ENCODE results near the gene AFAP1L2.

The AFAP1L2 gene, protein sequence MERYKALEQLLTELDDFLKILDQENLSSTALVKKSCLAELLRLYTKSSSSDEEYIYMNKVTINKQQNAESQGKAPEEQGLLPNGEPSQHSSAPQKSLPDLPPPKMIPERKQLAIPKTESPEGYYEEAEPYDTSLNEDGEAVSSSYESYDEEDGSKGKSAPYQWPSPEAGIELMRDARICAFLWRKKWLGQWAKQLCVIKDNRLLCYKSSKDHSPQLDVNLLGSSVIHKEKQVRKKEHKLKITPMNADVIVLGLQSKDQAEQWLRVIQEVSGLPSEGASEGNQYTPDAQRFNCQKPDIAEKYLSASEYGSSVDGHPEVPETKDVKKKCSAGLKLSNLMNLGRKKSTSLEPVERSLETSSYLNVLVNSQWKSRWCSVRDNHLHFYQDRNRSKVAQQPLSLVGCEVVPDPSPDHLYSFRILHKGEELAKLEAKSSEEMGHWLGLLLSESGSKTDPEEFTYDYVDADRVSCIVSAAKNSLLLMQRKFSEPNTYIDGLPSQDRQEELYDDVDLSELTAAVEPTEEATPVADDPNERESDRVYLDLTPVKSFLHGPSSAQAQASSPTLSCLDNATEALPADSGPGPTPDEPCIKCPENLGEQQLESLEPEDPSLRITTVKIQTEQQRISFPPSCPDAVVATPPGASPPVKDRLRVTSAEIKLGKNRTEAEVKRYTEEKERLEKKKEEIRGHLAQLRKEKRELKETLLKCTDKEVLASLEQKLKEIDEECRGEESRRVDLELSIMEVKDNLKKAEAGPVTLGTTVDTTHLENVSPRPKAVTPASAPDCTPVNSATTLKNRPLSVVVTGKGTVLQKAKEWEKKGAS

GRCh38 chr10:114404171-114405010 is at the start of gene AFAP1L2:
Gene AFAP1L2, minus strand, starts transcription at chr10:114404502. Its CDS starts 47 bp downstream, at chr10:114404455.
- no peak for DNase-seq (ENCODE audit: low read depth in 1 of 2, low spot score in 1 of 2)

DNA sequence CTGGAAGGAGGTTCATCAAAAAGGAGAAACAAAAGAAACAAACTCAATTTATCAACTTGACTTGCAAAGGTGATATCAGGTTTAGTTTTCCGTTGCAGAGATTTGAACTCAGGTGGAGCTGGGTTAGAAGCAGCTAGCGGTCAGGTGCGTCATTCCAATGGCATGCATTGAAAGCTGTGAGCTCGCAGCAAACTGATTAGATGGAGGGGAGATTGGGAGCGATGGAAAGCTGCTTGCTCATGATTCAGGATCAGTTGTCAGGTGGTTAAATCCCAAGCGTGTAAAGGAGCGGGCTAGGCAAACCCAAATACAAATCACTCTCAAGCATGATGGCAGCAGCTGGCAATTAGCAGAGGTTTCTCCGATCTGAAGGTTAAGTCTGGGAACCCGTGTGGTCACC is 49.3 kb upstream of the AFAP1L2 start:
- DNase-seq (ENCODE audit: low read depth in 1 of 2, low spot score in 1 of 2): no peak

- no peak for DNase-seq (ENCODE audit: low read depth in 1 of 2, low spot score in 1 of 2)
Observed at GRCh38 chr10:114448897-114449296, 44.6 kb upstream of the AFAP1L2 start.

- DNase-seq (ENCODE audit: low read depth in 1 of 2, low spot score in 1 of 2): no peak
Observed at GRCh38 chr10:114445332-114445731, 41.0 kb upstream of the AFAP1L2 start.

- no peak for DNase-seq (ENCODE audit: low read depth in 1 of 2, low spot score in 1 of 2)
Observed at GRCh38 chr10:114444819-114445218, 40.5 kb upstream of the AFAP1L2 start.

DNA sequence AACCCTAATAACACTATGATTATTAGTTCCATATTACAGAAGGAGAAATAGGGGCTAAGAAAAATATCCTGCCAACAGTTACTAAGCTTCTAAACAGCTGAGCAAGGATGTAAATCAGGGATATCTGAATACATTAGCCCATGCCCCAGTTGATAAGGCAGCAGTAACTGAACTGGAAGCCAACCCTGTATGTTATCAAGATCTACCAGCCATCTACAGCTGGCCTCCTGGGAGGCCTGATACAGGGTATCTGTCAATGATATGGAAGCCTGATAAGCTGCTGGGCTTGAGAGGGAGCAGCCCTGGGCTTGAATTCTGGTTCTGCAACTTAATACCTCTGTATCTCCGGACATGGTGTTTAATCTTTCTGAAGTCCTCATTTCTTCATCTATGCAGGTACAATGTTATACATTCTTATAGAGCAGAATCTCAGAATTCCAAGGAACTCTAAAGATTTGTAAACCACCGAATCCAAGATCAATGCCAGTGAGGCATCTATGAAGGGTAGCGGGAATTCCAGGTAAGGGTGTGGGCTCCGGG is 37.9 kb upstream of the AFAP1L2 start:
- DNase-seq (ENCODE audit: low read depth in 1 of 2, low spot score in 1 of 2): no peak

DNA sequence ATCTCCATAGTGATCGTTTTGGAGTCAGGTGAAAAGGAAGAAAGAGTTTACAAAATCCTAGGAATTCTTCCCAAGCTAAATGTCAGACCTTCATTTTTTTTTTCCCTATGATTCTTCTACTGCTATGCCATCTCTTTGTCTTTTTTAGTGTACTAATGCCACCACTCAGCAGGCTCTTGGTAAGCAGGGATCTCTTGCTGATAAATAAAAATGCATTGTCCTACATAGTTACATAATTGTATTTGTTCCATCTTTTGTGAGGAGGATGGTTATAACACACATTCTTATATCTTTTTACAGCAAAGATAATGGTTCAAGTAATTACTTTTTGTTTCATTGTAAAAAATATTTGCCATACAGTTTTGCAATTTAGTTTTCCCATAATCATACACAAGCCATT is 36.8 kb upstream of the AFAP1L2 start:
- no peak for DNase-seq (ENCODE audit: low read depth in 1 of 2, low spot score in 1 of 2)

- DNase-seq (ENCODE audit: low read depth in 1 of 2, low spot score in 1 of 2): no peak
Observed at GRCh38 chr10:114437473-114438292, 33.4 kb upstream of the AFAP1L2 start.

DNA sequence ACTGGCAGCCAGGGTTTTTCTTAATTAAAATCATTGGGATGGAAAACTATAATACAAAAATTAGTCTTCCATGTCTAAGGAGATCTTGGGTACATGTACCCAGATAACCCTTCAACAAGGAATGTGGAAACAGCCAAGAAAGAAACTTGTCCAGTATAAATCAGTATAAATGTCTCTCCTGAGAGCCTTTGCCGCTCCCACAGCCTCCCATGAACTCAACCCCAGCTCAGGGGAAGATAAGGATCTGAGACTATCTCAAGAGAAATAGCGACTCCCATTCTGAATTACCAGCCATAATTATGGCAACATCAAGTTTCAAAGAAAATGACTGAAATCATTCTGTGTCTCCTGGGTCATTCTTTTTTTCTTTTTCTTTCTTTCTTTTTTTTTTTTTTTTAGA is 32.6 kb upstream of the AFAP1L2 start:
- DNase-seq (ENCODE audit: low read depth in 1 of 2, low spot score in 1 of 2): no peak

DNA sequence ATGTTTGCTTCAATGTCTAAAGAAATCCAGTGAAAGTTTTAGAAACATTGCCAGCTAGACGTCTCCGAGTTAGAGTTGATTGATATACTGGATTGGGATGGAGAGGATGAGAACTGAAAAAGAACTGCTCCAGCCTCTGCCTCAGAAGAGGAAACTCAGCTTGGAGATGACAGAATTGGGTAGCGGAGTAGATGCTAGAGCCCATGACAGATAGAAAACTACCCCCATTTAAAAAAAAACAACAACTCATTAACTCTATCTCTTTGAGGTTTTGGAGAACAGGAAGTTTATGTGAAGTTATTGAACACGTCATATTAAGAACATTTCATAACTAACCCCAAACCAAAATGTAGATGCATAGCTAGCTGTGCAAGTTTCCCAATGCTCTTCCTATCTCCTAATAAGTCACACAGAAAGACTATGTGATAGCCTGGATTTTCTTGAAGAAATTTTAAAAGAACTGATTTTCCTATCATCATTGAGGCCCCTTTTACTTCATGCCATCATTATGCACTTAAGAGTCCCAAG is 28.3 kb upstream of the AFAP1L2 start:
- no peak for DNase-seq (ENCODE audit: low read depth in 1 of 2, low spot score in 1 of 2)

GRCh38 chr10:114431414-114432135 is 27.3 kb upstream of the AFAP1L2 start:
- DNase-seq (ENCODE audit: low read depth in 1 of 2, low spot score in 1 of 2): no peak

DNA sequence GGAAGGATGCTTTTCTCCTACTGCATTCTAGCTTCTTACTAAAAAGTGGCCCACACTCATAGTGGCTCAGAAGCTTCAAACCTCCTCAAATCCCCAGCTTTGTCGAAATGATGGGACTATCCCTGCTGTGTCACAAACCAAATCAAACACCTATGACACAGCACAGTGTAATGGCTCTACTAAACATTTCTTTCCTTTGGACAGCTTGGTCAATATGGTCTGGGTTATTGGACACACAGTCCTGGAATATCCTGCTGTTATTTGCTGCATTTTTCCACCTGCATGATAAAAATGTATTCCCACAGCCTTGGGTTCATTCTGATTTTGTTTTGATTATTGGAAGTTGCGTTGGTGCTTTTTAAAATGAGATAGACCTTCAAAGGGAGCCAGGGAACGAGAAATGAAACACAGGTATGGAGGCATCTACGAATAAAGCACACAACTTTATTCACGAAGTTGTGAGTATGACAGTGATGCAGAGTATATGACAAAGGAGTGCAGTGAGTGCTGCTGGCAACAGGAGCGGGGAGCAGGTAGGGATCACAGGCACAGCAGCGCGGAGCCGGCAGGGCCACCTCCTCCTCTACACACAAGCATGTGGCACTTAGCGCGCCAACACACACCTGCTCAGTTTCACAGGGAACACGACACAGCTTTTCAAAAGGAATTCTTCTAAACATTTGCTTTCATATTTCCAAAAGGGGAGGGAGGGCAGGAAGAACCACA is 26.5 kb upstream of the AFAP1L2 start:
- DNase-seq (ENCODE audit: low read depth in 1 of 2, low spot score in 1 of 2): no peak

GRCh38 chr10:114429581-114430335 is 25.5 kb upstream of the AFAP1L2 start:
- DNase-seq (ENCODE audit: low read depth in 1 of 2, low spot score in 1 of 2): no peak

DNA sequence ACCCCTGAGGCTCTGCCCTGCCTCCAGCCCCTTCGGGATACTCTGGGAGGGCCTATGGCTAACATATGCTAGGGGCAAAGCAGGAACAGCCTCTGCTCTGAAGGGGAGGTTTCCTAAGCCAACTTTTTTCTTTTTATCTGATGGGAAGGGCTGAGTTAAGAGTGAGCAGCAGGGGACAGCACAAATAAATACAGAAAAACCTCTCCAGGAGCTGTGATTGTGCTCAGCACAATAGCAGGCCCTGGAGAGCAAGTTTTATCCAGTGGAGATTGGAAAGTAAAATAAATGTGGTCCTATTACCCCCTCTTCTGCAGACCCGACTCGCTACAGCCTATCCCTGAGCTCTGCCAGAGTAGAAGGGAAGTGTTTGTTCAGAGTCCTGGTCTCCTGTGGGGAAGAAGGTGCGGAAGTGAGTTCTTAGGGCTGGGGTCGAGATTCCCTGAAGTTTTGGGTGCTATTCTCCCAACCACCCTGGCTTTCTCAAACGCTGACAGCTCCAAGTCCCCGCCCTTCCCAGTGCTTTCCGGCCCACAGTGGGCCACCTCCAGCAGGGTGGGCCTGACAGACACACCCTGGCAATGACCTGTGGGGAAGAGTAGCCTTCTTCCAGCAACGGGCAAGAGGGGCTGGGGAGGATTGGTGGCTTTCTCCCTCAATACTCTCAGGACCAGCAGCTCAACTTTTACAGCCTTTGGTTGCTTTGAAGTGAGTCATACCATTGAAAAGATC is 23.0 kb upstream of the AFAP1L2 start:
- DNase-seq (ENCODE audit: low read depth in 1 of 2, low spot score in 1 of 2): no peak

GRCh38 chr10:114426476-114426875 is 22.2 kb upstream of the AFAP1L2 start:
- DNase-seq (ENCODE audit: low read depth in 1 of 2, low spot score in 1 of 2): no peak

- no peak for DNase-seq (ENCODE audit: low read depth in 1 of 2, low spot score in 1 of 2)
Observed at GRCh38 chr10:114420811-114421485, 16.6 kb upstream of the AFAP1L2 start.

DNA sequence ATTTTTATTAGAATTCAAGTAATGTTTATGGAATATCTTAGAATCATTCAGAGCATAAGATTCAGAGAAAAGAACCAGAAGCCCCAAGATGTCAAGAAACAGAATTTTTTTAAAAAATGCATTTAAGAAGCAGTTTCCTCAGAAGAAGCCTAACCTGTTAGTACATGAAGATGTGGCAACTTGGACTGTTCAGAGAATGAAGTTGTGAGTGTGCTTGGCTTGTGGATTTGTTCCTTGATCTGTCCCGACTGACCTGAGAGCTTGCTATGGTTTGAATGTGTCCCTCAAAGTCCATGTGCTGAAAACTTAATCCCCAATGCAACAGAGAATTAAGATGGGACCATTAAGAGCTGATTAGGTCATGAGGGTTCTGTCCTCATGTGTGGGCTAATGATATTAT is 13.8 kb upstream of the AFAP1L2 start:
- DNase-seq (ENCODE audit: low read depth in 1 of 2, low spot score in 1 of 2): no peak

Measured in activated T-helper 1 cell treated with anti-CD3 and anti-CD28 coated beads, Interleukin-2, amount 50 U/mL, for 16 hours (primary cell).